T-helper 17 cell (primary cell): ENCODE data around the gene ITGA1. TPM values are rescaled to one million over a fixed set of nuclear protein-coding genes. Genes with fewer than 3 reads are reported as not detected.
"Not testable (repeated sequence)": the region's sequence is repeated elsewhere in the genome, so short reads cannot be mapped to it uniquely, and the experiment has no call there.

ENCODE experiments used
- ATAC-seq: fragments of 150-1000 bp; cut with Tn5 transposase; 2 replicates; pipeline ENCODE4 v1.10.0; 2021; ENCODE audit warnings: mild to moderate bottlenecking, moderate library complexity
- DNase-seq, 3 donors: peaks; one replicate each; pipeline versions ENCODE4 v3.0.0 to v3.0.0-alpha.2; 2020 to 2021
- H3K9me3 ChIP-seq: one replicate; pipeline ENCODE4 v1.7.0; 2013; ENCODE audit warnings: low read length, mild to moderate bottlenecking; ENCODE audit not compliant: control insufficient read depth, poor library complexity, severe bottlenecking
- H3K27ac Mint-ChIP-seq: one replicate; pipeline ENCODE4 v1.8.0; 2022; ENCODE audit warnings: mild to moderate bottlenecking, moderate library complexity, mixed read lengths
- H3K27me3 Mint-ChIP-seq: one replicate; pipeline ENCODE4 v1.8.0; 2022; ENCODE audit warnings: mixed read lengths
- H3K36me3 Mint-ChIP-seq: one replicate; pipeline ENCODE4 v1.8.0; 2022; ENCODE audit warnings: low read depth, mixed read lengths
- H3K4me1 Mint-ChIP-seq: one replicate; pipeline ENCODE4 v1.8.0; 2022; ENCODE audit warnings: mild to moderate bottlenecking, mixed read lengths
- H3K4me3 Mint-ChIP-seq: one replicate; pipeline ENCODE4 v1.8.0; 2022; ENCODE audit warnings: mild to moderate bottlenecking, moderate library complexity, mixed read lengths
- total RNA-seq, 4 donors: library from RNA in 2 of 4; stranded (reverse) in 2 of 4; gene quantifications; one replicate each; pipeline ENCODE4 v1.2.3 and lab custom pipeline; 2022 to 2026

The ITGA1 gene
- total RNA-seq, 2 donors from 2014 or later, result 4.0 to 4.3 TPM

DNA sequence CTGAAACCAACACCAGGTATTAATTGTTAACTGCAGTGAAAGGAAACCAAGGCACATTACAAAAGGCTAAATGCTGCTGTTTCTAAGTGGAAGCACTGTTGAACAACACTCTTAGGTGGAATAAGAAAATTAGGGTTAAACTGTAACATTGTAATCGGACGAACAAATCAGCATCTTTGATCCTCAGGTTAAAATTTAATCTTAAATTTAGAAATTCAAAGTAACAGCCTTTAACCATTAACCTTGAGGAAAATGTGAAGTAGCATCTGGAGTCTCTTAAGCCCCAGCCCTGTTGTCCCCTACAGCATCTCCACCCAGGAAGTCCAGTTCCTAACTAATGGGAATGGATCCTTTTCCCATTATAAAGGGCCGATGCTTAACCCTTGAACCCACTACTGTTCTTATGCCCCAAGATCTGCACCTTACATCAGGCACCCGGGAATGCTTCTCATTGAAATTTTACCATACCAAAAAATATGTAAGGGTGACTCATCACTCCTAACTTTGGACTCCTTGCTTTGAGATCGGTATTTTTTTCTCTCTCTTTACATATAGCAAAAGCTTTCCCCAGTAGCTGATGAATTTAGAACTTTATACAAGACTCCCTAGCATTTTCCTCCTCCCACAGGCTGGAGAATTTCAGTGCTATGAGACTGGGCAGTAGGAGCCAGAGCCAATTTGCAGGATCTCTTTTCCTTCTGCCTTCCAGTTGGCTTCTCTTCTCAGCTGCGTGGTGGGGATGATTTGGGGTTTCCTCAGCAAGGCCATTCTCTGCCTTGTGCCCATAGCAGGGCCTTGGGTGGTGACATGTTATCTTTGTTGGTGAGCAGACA, 169.4 kb downstream of the ITGA1 start:
- ATAC-seq (no peak), DNase-seq (no peak)
- no peaks in the 10 kb centered on the region for H3K36me3 Mint-ChIP-seq
- no peak overlapping the region for H3K4me3 Mint-ChIP-seq
- peaks cover 2% of the 10 kb centered on the region for H3K9me3 ChIP-seq
- H3K27ac Mint-ChIP-seq, result no peak overlapping the region
- no peaks in the 10 kb centered on the region for H3K4me1 Mint-ChIP-seq
- no peaks in the 10 kb centered on the region for H3K27me3 Mint-ChIP-seq

DNA sequence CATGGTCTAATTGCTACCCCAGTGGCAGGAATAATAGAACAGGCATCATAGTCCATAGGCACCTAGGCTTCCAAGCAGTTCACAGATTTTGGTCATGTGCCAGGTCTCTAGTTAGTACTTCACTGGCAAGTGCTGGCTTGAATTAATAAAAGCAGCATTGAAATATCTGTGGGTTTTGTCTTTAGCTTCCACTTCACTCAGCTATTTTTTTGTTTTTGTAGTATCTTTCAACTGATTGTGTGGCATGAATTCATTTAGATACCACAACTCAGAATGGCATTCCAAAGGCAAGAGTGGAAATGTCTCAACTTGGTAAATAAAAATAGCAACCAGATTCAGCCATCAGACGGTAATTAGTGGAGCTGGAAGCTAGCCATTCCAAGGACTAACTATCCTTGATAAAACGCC, 173.6 kb downstream of the ITGA1 start:
- ATAC-seq, result no peak
- Mint-ChIP-seq H3K36me3 (no peaks in the 10 kb centered on the region), H3K4me3 (no peak overlapping the region), H3K27me3 (no peaks in the 10 kb centered on the region), H3K4me1 (no peaks in the 10 kb centered on the region), H3K27ac (no peak overlapping the region)
- peaks cover 2% of the 10 kb centered on the region for H3K9me3 ChIP-seq
- no peak for DNase-seq

DNA sequence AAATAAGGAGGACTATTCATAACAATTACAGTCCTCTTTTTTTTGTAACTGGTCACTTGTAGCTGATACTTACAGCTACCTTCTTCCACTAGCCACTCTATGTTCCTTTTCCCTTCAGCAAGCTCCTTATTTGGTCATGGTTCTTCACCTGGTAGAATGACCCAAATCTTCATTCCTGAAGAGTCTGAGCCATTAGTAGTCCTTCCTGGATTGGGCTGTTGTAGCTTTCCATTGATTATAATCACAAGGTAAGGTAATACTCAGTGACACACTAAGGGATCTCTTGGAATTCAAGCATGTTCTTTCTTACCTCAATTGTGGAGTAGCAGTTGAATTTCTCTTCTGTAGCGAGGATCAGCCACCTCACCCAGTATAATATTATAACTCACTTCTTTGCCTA, 175.9 kb downstream of the ITGA1 start:
- Mint-ChIP-seq H3K27ac (no peak overlapping the region), H3K27me3 (no peaks in the 10 kb centered on the region), H3K4me3 (no peak overlapping the region), H3K36me3 (no peaks in the 10 kb centered on the region), H3K4me1 (no peaks in the 10 kb centered on the region)
- DNase-seq, result no peak
- ATAC-seq, result no peak
- H3K9me3 ChIP-seq, result peaks cover 2% of the 10 kb centered on the region

DNA sequence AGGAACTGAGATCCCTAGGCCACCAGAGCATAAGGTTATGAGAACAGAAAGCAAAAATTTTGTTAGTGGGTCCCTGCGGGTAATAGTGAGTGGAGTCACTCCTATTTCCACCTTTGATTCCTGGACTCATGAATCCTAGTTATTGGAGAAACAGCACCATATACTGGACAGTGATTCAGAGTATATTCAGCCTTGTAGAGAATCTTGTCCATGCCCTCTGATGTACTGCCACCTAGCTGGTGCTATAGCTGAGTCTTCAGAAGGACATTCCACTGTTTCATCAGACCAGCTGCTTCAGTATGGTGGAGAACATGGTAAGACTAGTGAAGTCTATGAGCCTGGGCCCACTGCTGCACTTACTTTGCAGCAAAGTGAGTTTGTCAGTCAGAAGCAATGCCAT, 176.4 kb downstream of the ITGA1 start:
- H3K27me3 Mint-ChIP-seq, result no peaks in the 10 kb centered on the region
- H3K9me3 ChIP-seq, result peaks cover 2% of the 10 kb centered on the region
- peaks cover 3% of the 10 kb centered on the region for H3K36me3 Mint-ChIP-seq
- no peak overlapping the region for H3K4me3 Mint-ChIP-seq
- DNase-seq (no peak), ATAC-seq (no peak)
- H3K4me1 Mint-ChIP-seq, result no peaks in the 10 kb centered on the region
- H3K27ac Mint-ChIP-seq, result no peak overlapping the region

DNA sequence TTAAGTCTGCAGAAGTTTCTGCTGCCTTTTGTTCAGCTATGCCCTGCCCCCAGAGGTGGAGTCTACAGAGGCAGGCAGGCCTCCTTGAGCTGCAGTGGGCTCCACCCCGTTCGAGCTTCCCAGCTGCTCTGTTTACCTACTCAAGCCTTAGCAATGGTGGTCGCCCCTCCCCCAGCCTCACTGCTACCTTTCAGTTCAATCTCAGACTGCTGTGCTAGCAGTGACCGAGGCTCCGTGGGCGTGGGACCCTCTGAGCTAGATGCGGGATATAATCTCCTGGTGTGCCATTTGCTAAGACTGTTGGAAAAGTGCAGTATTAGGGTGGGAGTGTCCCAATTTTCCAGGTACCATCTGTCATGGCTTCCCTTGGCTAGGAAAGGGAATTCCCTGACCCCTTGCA, 188.4 kb downstream of the ITGA1 start:
- H3K9me3 ChIP-seq, H3K36me3 Mint-ChIP-seq, ATAC-seq, DNase-seq, H3K4me1 Mint-ChIP-seq, H3K27ac Mint-ChIP-seq, H3K4me3 Mint-ChIP-seq: not testable (repeated sequence)
- H3K27me3 Mint-ChIP-seq, result peaks cover 31% of the 10 kb centered on the region

DNA sequence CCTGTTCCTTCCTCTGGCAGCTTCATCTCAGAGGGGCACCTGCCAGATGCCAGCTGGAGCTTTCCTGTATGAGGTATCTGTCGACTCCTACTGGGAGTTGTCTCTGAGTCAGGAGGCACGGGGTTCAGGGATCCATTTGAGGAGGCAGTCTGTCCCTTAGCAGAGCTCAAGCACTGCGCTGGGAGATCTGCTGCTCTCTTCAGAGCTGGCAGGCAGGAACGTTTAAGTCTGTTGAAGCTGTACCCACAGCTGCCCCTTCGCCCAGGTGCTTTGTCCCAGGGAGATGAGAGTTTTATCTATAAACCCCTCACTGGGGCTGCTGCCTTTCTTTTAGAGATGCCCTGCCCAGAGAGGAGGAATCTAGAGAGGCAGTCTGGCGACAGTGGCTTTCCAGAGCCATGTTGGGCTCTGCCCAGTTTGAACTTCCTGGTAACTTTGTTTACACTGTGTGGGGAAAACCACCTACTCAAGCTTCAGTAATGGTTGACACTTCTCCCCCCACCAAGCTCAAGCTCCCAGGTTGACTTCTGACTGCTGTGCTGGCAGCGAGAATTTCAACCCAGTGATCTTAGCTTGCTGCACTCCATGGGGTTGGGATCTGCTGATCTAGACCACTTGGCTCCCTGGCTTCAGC, 189.7 kb downstream of the ITGA1 start:
- no peak for DNase-seq
- peaks cover 4% of the 10 kb centered on the region for H3K9me3 ChIP-seq
- no peak for ATAC-seq
- peaks cover 4% of the 10 kb centered on the region for H3K36me3 Mint-ChIP-seq
- no peak overlapping the region for H3K27ac Mint-ChIP-seq
- H3K27me3 Mint-ChIP-seq, result peaks cover 31% of the 10 kb centered on the region
- H3K4me3 Mint-ChIP-seq, result no peak overlapping the region
- H3K4me1 Mint-ChIP-seq, result no peaks in the 10 kb centered on the region

DNA sequence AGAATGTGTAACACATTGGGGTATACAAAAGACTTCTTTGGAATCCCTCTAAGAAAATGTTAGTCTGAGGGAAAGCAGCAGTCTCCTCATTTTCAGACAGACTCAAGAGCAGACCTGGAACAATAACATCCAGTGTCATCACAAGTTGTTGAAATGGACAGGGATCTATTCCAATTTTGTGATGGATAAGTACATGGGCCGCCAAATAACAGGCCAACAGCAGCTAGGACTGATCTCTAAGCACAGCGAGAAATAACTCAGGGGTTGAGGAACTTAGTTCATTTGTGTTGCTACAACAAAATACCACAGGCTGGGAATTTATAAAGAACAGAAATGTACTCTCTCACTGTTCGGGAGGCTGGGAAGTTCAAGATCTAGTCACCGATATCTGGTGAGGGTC, 193.8 kb downstream of the ITGA1 start:
- DNase-seq, result no peak
- no peak for ATAC-seq

DNA sequence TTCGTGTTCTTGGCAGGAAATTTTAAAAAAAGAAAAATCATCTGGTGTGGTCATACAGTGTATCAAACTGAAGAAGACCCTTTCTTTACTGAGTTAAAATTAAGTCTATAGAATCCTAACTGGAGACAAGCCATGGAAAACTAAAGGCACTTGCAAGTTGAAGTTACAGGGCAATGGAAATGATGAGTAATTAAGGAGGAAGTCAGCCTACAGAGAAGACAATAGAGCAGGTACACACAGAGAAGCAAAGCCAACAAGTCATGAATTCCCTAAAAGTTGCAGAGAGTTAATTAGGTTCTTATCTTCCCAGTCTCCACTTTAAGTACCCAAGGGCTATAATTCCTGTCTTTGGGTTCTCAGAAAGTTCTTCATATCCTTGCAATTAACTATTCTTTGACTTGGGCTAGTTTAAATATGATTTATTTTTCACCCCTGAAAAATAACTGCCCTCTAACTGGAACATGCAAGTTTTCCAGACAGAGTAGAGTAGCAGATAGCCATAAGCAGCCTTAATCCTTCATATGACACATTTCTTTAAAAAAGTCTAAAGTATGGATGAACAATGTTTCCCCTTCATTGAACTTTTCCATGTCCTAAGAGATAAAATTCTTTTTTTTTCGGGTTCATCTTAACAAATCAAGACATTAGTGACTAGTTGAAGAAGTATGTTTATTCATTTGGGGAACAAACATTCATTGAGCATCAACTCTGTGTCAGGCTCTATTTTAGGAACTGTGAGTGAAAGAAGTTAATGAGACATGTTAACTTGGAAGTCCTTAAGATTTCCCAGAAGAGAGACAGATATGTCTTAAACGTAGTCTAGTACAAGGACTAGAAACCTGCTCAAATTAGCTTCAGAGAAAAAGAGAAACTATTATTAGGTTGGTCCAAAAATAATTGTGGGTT, 196.3 kb downstream of the ITGA1 start:
- Mint-ChIP-seq H3K4me1 (peaks cover 10% of the 10 kb centered on the region), H3K4me3 (no peak overlapping the region), H3K27ac (no peak overlapping the region), H3K27me3 (peaks cover 19% of the 10 kb centered on the region), H3K36me3 (peaks cover 7% of the 10 kb centered on the region)
- ATAC-seq, result no peak
- H3K9me3 ChIP-seq, result no peaks in the 10 kb centered on the region
- no peak for DNase-seq

More for the DNA sequence above, 193.8 kb downstream of the ITGA1 start:
- peaks cover 19% of the 10 kb centered on the region for H3K27me3 Mint-ChIP-seq
- no peaks in the 10 kb centered on the region for H3K4me1 Mint-ChIP-seq
- no peak overlapping the region for H3K4me3 Mint-ChIP-seq
- no peak overlapping the region for H3K27ac Mint-ChIP-seq
- peaks cover 7% of the 10 kb centered on the region for H3K36me3 Mint-ChIP-seq
- peaks cover 4% of the 10 kb centered on the region for H3K9me3 ChIP-seq

DNA sequence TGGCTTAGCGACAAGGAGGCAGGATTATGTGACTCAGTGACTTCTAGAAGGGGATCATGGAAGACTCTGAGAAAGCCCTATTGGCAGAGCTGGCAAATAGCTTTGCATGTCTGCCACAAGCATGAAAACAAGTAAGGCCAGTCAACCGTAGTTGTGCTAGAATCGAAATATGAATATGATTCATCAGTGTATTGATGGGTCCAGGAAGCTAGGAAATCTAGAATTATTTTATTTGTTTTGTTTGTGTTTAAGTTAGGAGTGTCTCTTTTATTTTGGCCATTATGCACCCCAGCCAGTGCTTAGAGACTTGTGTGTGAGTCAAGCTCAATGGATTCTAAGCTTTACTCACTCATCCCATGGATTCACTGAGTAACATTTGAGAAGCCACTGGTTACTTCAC, 197.6 kb downstream of the ITGA1 start:
- Mint-ChIP-seq H3K4me1 (peaks cover 19% of the 10 kb centered on the region), H3K27ac (no peak overlapping the region), H3K36me3 (peaks cover 7% of the 10 kb centered on the region), H3K4me3 (no peak overlapping the region), H3K27me3 (peaks cover 6% of the 10 kb centered on the region)
- H3K9me3 ChIP-seq, result no peaks in the 10 kb centered on the region
- ATAC-seq, result no peak
- no peak for DNase-seq

DNA sequence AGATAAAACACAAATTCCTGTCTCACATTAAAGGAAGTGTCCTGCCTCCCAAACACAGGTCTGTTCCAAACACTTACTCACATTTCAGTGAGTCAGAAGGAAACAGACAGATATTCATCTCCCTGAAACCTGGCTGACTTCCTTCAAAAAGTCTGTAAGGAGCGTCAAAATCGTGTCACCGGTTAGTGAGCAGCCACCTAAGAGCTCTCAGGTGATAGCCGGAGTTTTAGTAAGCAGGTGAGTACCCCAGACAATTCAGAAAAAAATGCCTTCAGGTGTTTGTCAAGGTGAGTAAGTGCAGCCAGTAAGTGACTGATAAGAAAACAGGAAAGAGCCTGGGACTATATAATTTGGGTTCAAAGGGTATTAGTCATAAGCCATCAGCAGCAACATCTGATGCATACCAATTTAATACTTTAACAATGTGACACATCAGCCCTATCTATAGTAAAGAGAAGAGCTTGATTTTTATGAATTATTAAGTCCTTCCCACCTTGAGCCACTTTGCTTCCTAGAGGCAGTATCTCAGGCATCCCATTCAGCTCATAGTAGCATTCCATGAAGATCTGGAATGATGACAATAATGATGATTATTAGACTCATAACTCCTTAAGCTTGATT, 200.1 kb downstream of the ITGA1 start:
- Mint-ChIP-seq H3K4me3 (peak overlapping the region; percentile 91), H3K4me1 (peaks cover 22% of the 10 kb centered on the region), H3K27me3 (peaks cover 6% of the 10 kb centered on the region), H3K27ac (no peak overlapping the region), H3K36me3 (peaks cover 5% of the 10 kb centered on the region)
- no peaks in the 10 kb centered on the region for H3K9me3 ChIP-seq
- no peak for DNase-seq
- no peak for ATAC-seq

DNA sequence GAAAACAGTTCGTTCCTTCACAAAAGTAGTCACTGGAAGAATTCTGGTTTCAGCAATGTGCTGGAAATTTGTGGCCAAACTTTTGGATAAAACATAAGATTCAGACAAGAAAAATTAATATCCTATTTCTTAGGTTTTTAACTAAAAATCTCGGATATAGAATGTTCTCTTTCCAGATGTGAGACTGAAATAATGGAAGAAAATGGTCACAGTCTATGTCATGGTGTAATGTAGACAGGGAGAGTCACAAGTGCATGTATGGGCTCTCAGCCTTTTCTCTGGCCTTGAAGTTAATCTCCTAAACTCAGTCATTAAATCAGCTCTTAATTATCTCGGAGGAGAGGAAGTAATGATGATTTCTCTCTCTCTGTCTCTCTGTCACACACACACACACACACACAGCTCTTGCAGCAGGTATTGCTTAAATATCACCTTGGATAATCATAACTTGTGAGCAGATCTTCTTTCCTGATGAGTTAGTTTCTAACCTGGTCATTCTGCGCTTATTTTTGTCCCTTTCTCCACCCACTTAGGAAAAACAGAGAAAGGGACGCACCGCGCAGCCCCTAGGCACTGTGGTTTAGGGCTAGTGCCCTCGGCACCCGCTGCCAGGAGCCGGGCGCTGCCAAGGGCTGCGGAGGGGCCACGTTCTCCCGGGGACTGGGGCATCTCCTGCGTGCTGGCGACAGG, 200.8 kb downstream of the ITGA1 start:
- DNase-seq, result no peak
- Mint-ChIP-seq H3K4me1 (peaks cover 22% of the 10 kb centered on the region), H3K27ac (no peak overlapping the region), H3K4me3 (peak overlapping the region; percentile 91), H3K36me3 (peaks cover 5% of the 10 kb centered on the region), H3K27me3 (peaks cover 6% of the 10 kb centered on the region)
- ATAC-seq, result peak; percentile 36
- no peaks in the 10 kb centered on the region for H3K9me3 ChIP-seq

DNA sequence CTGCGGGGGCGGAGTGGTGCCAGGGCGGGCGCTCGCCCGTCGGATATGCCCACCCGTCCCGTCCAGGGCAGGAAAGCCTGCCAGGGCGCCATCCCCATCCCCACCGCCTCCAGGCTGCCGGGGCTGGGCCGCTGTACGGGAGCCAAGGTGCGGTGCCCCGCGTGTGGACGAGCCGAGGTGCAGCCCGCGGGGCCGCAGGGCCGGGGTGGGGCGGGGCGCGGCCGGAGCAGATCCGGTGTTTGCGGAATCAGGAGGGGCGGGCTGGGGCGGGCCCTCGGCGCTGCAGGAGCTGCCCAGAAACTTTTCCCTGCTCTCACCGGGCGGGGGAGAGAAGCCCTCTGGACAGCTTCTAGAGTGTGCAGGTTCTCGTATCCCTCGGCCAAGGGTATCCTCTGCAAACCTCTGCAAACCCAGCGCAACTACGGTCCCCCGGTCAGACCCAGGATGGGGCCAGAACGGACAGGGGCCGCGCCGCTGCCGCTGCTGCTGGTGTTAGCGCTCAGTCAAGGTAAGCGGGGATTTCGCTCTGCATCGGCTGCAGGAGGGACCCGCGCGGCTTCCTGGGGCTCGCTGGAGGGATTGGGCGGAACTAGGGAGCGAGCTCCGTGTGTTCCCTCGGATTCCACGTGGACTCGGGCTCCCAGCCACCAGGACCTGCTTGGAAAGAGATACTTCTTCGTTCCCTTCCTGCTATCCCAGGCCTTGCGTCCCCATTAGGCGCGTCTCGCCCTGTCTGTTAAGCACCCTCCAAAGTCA, 201.5 kb downstream of the ITGA1 start, which contains the start of gene ITGA2:
ITGA2 (plus strand) TSS at position 328 of the 756 bp plus-strand sequence; CDS start at position 445, 117 bp downstream.
- H3K9me3 ChIP-seq, result no peaks in the 10 kb centered on the region
- peak within 1 kb of the TSS; percentile 68 for H3K27ac Mint-ChIP-seq
- DNase-seq (peak; percentile 5 to 16 (median 9)), ATAC-seq (peak; percentile 65)
- H3K27me3 Mint-ChIP-seq, result peaks cover 6% of the 10 kb centered on the region
- H3K36me3 Mint-ChIP-seq, result peaks cover 5% of the 10 kb centered on the region
- H3K4me3 Mint-ChIP-seq, result peak within 1 kb of the TSS; percentile 91
- H3K4me1 Mint-ChIP-seq, result peaks cover 22% of the 10 kb centered on the region
